IMR-90 (cell line): ENCODE measurements around the gene SRPK2.

Experiments
- BHLHE40 ChIP-seq: fragments of 150-350 bp; IDR thresholded peaks from 2 replicates; pipeline ENCODE4 v1.6.1; 2016; ENCODE audit warnings: mild to moderate bottlenecking, low read depth, low read length
- FOS ChIP-seq: fragments of 150-350 bp; IDR thresholded peaks from 2 replicates; pipeline ENCODE4 v1.6.1; 2016; ENCODE audit warnings: low read depth, low read length
- MAFK ChIP-seq: IDR thresholded peaks from 2 replicates; pipeline ENCODE4 v1.6.1; 2012; ENCODE audit warnings: low read depth, low read length, improper control_type of control experiment
- MAZ ChIP-seq: IDR thresholded peaks from 2 replicates; pipeline ENCODE4 v1.6.1; 2012; ENCODE audit warnings: low read depth, mild to moderate bottlenecking, low read length, improper control_type of control experiment, moderate library complexity, borderline replicate concordance
- NFE2L2 ChIP-seq: fragments of 150-350 bp; IDR thresholded peaks from 2 replicates; pipeline ENCODE4 v1.6.1; 2016; ENCODE audit warnings: low read depth, mild to moderate bottlenecking, low read length
- POLR2A ChIP-seq: IDR thresholded peaks from 2 replicates; pipeline ENCODE4 v1.6.1; 2012; ENCODE audit warnings: mild to moderate bottlenecking, low read depth, low read length
- RAD21 ChIP-seq: IDR thresholded peaks from 2 replicates; pipeline ENCODE4 v1.6.1; 2012; ENCODE audit warnings: low read length, improper control_type of control experiment
- RFX5 ChIP-seq: IDR thresholded peaks from 2 replicates; pipeline ENCODE4 v1.8.0; 2012; ENCODE audit warnings: low read depth, mild to moderate bottlenecking, low read length, moderate library complexity
- TF ChIP-seq, protein P1 (sequence below): conservative IDR thresholded peaks from 2 replicates; pipeline ENCODE4 v1.5.1; 2012; ENCODE audit warnings: mild to moderate bottlenecking, low read depth, low read length, improper control_type of control experiment
- TF ChIP-seq, protein P2 (sequence below): fragments of 150-350 bp; IDR thresholded peaks from 2 replicates; pipeline ENCODE4 v1.6.1; 2017; ENCODE audit warnings: mild to moderate bottlenecking, antibody characterized with exemption, low read length, low read depth

DNA sequence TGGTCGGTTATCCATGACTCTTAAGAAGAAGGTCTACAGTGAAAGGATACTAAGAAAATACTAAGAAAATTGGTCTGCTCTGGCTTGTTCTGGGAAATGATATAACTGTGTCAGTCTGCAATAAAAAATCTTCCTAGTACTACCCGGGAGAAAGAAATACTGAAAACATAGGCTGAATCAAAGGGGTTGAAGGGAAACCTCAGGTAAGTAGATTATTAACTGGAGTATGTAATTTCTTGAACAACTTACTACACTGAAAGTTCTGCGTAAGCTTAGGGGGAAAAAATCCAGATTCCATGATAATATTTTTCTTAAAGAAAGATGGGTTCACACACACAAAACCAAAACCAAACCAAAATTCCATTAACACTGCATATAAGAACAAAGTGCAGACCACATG, 231.4 kb downstream of the SRPK2 start:
- TF ChIP-seq, protein P1, sequence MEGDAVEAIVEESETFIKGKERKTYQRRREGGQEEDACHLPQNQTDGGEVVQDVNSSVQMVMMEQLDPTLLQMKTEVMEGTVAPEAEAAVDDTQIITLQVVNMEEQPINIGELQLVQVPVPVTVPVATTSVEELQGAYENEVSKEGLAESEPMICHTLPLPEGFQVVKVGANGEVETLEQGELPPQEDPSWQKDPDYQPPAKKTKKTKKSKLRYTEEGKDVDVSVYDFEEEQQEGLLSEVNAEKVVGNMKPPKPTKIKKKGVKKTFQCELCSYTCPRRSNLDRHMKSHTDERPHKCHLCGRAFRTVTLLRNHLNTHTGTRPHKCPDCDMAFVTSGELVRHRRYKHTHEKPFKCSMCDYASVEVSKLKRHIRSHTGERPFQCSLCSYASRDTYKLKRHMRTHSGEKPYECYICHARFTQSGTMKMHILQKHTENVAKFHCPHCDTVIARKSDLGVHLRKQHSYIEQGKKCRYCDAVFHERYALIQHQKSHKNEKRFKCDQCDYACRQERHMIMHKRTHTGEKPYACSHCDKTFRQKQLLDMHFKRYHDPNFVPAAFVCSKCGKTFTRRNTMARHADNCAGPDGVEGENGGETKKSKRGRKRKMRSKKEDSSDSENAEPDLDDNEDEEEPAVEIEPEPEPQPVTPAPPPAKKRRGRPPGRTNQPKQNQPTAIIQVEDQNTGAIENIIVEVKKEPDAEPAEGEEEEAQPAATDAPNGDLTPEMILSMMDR, result no peak
- TF ChIP-seq NFE2L2 (no peak), POLR2A (no peak), FOS (no peak), MAFK (no peak), RFX5 (no peak), BHLHE40 (no peak), MAZ (no peak), RAD21 (no peak)
- TF ChIP-seq, protein P2, sequence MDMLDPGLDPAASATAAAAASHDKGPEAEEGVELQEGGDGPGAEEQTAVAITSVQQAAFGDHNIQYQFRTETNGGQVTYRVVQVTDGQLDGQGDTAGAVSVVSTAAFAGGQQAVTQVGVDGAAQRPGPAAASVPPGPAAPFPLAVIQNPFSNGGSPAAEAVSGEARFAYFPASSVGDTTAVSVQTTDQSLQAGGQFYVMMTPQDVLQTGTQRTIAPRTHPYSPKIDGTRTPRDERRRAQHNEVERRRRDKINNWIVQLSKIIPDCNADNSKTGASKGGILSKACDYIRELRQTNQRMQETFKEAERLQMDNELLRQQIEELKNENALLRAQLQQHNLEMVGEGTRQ, result no peak
